IMR-90 (cell line): ENCODE measurements around the gene EXOC6B. TPM values are rescaled to one million over a fixed set of nuclear protein-coding genes. Genes with fewer than 3 reads are reported as not detected.
A peak's percentile ranks its signal among the peaks of the same experiment; 100 is the strongest.

Experiments
- ATAC-seq: fragments of 200-7000 bp; cut with Tn5 transposase; 2 replicates; pipeline ENCODE4 v1.9.1; 2020; ENCODE audit warnings: low read depth, mild to moderate bottlenecking, moderate library complexity
- BruUV-seq: library from RNA; stranded (reverse); fragments of 400-500 nt; replicated peaks from 2 replicates; lab custom pipeline; 2021; lab: Mats Ljungman, UMichigan
- CTCF ChIA-PET: fragments of 300-600 bp; formaldehyde crosslinking; extraction: SDS; loops from one replicate; lab custom pipeline; 2021; ENCODE audit warnings: antibody characterized with exemption; lab: Yijun Ruan, JAX
- POLR2A ChIA-PET: fragments of 300-600 bp; sonication (Branson Sonifier 250); formaldehyde crosslinking; loops from one replicate; lab custom pipeline; 2022; ENCODE audit warnings: antibody characterized with exemption; ENCODE audit not compliant: unreplicated experiment; lab: Charles Lee
- DNase-seq: peaks from one replicate; pipeline ENCODE4 v3.0.0; 2013
- H2AFZ ChIP-seq: replicated peaks from 2 replicates; pipeline ENCODE3; 2013; ENCODE audit warnings: low read length, mild to moderate bottlenecking; ENCODE audit not compliant: poor library complexity
- H2AK5ac ChIP-seq: 2 replicates; pipeline ENCODE4 v1.6.1; 2013; ENCODE audit warnings: low read depth, low read length, inconsistent platforms
- H2AK9ac ChIP-seq: replicated peaks from 2 replicates; pipeline ENCODE3; 2013; ENCODE audit warnings: mild to moderate bottlenecking, low read depth, low read length, moderate library complexity; ENCODE audit not compliant: poor library complexity
- H2BK120ac ChIP-seq: 2 replicates; pipeline ENCODE4 v1.6.1; 2013; ENCODE audit warnings: low read depth, low read length, inconsistent platforms
- H2BK15ac ChIP-seq: 3 replicates; pipeline ENCODE4 v1.6.1; 2013; ENCODE audit warnings: low read depth, low read length, inconsistent platforms
- H2BK20ac ChIP-seq: 2 replicates; pipeline ENCODE4 v1.6.1; 2013; ENCODE audit warnings: low read depth, mild to moderate bottlenecking, inconsistent platforms, low read length, moderate library complexity
- H2BK5ac ChIP-seq: 2 replicates; pipeline ENCODE4 v1.6.1; 2013; ENCODE audit warnings: mild to moderate bottlenecking, low read depth, low read length, inconsistent platforms; ENCODE audit not compliant: poor library complexity, severe bottlenecking
- H3K14ac ChIP-seq: replicated peaks from 2 replicates; pipeline ENCODE4 v1.6.1; 2013; ENCODE audit warnings: low read depth, low read length, inconsistent platforms
- H3K18ac ChIP-seq: 2 replicates; pipeline ENCODE4 v1.6.1; 2013; ENCODE audit warnings: low read depth, low read length, control low read depth
- H3K23ac ChIP-seq: 2 replicates; pipeline ENCODE4 v1.6.1; 2013; ENCODE audit warnings: low read depth, low read length, inconsistent platforms
- H3K27ac ChIP-seq: 2 replicates; pipeline ENCODE4 v1.5.1; 2013; ENCODE audit warnings: mild to moderate bottlenecking, control low read depth, low read length; ENCODE audit not compliant: insufficient read depth
- H3K27me3 ChIP-seq: 2 replicates; pipeline ENCODE4 v1.6.1; 2013; ENCODE audit warnings: low read length; ENCODE audit not compliant: control insufficient read depth, insufficient read depth
- H3K36me3 ChIP-seq: 2 replicates; pipeline ENCODE4 v1.6.1; 2013; ENCODE audit warnings: low read length, mixed read lengths; ENCODE audit not compliant: control insufficient read depth, insufficient read depth
- H3K4ac ChIP-seq: 2 replicates; pipeline ENCODE4 v1.6.1; 2013; ENCODE audit warnings: low read depth, low read length, inconsistent platforms
- H3K4me1 ChIP-seq: 2 replicates; pipeline ENCODE4 v1.6.1; 2013; ENCODE audit warnings: low read length, mixed read lengths; ENCODE audit not compliant: control insufficient read depth, insufficient read depth
- H3K4me2 ChIP-seq: 2 replicates; pipeline ENCODE4 v1.6.1; 2013; ENCODE audit warnings: low read depth, mild to moderate bottlenecking, control low read depth, low read length, moderate library complexity
- H3K4me3 ChIP-seq: 2 replicates; pipeline ENCODE4 v1.5.1; 2013; ENCODE audit warnings: low read depth, mild to moderate bottlenecking, control low read depth, low read length, moderate library complexity; ENCODE audit not compliant: insufficient read depth
- H3K56ac ChIP-seq: 2 replicates; pipeline ENCODE4 v1.6.1; 2013; ENCODE audit warnings: low read length, inconsistent platforms; ENCODE audit not compliant: insufficient read depth; ENCODE audit errors: extremely low read depth
- H3K79me1 ChIP-seq, 2 experiments: 2 replicates each; pipeline ENCODE4 v1.6.1; 2013; ENCODE audit warnings: low read length in 2 of 2, inconsistent platforms in 1 of 2, low read depth in 1 of 2
- H3K9ac ChIP-seq: 2 replicates; pipeline ENCODE4 v1.6.1; 2013; ENCODE audit warnings: low read depth, low read length, control low read depth
- H3K9me1 ChIP-seq: 2 replicates; pipeline ENCODE4 v1.6.1; 2013; ENCODE audit warnings: low read length, inconsistent platforms; ENCODE audit not compliant: insufficient read depth
- H3K9me3 ChIP-seq: 2 replicates; pipeline ENCODE4 v1.6.1; 2013; ENCODE audit warnings: low read length; ENCODE audit not compliant: control insufficient read depth, insufficient read depth
- H4K20me1 ChIP-seq: 2 replicates; pipeline ENCODE4 v1.6.1; 2013; ENCODE audit warnings: low read length, inconsistent platforms; ENCODE audit not compliant: insufficient read depth
- H4K5ac ChIP-seq: 2 replicates; pipeline ENCODE4 v1.6.1; 2013; ENCODE audit warnings: mild to moderate bottlenecking, low read depth, low read length, control low read depth
- H4K8ac ChIP-seq, 2 experiments: 2 replicates each; pipeline ENCODE4 v1.6.1; 2013; ENCODE audit warnings: low read depth in 2 of 2, low read length in 2 of 2, control low read depth in 1 of 2, inconsistent platforms in 1 of 2
- H4K91ac ChIP-seq: 2 replicates; pipeline ENCODE4 v1.6.1; 2013; ENCODE audit warnings: low read depth, low read length, inconsistent platforms; ENCODE audit not compliant: insufficient read depth
- CEBPB ChIP-seq: IDR thresholded peaks from 2 replicates; pipeline ENCODE4 v1.6.1; 2012; ENCODE audit warnings: low read depth, low read length, improper control_type of control experiment
- FOS ChIP-seq: fragments of 150-350 bp; IDR thresholded peaks from 2 replicates; pipeline ENCODE4 v1.6.1; 2016; ENCODE audit warnings: low read depth, low read length
- RAD21 ChIP-seq: IDR thresholded peaks from 2 replicates; pipeline ENCODE4 v1.6.1; 2012; ENCODE audit warnings: low read length, improper control_type of control experiment
- WGBS, 2 experiments: methylation state at CpG; one replicate each; pipeline versions ENCODE4 v1.1.5 to v1.1.7; 2013; ENCODE audit warnings: missing lambda C conversion rate in 2 of 2; ENCODE audit not compliant: insufficient read length in 1 of 2; ENCODE audit errors: extremely low coverage in 2 of 2; 5-methylcytosine and 5-hydroxymethylcytosine counted together
- dilution Hi-C: fragments of 300-500 bp; cut with HindIII; formaldehyde crosslinking; loops from one replicate; pipeline ENCODE4 v1.14.3; 2018; ENCODE audit warnings: low sequenced_read_pairs; ENCODE audit not compliant: unreplicated experiment
- in situ Hi-C: fragments of 300-500 bp; cut with MboI; formaldehyde crosslinking; loops from 3 replicates; pipeline ENCODE4 v1.14.3; 2019; ENCODE audit warnings: low sequenced_read_pairs, inconsistent platforms, mixed read lengths
- intact Hi-C: fragments of 100-400 bp; cut with micrococcal nuclease; formaldehyde crosslinking; loops from 2 replicates; pipeline ENCODE4 v1.10.0; 2022
- polyA plus RNA-seq, 3 experiments: library from polyadenylated mRNA; depleted of rRNA; stranded (reverse); fragments of >200 nt; gene quantifications; 2 replicates each; pipeline ENCODE4 v1.2.3, GENCODE V29; 2012; ENCODE audit warnings: low replicate concordance in 1 of 3
- total RNA-seq: library from RNA; depleted of rRNA; stranded (reverse); fragments of >200 nt; gene quantifications from 2 replicates; pipeline ENCODE4 v1.2.3, GENCODE V29; 2012

Gene EXOC6B
- total and polyA plus RNA-seq, 2 of the 4 experiments (the other 2 are of a cell fraction) = 10.2 to 29.4 TPM

- H2AK9ac ChIP-seq = no peak overlapping the region
- no peaks in the 10 kb centered on the region for H3K79me1 ChIP-seq
- no peak overlapping the region for H3K56ac ChIP-seq
- H3K9ac ChIP-seq = no peak overlapping the region
- no peak overlapping the region for H3K18ac ChIP-seq
- no peak overlapping the region for H3K4me2 ChIP-seq
- H2BK5ac ChIP-seq = no peak overlapping the region
- H3K9me3 ChIP-seq = no peaks in the 10 kb centered on the region
- no peaks in the 10 kb centered on the region for H4K20me1 ChIP-seq
- in situ Hi-C loops (no loop called here), dilution Hi-C loops (no loop called here), intact Hi-C loops (no loop called here)
- ChIA-PET POLR2A (no interaction called here), CTCF (no interaction called here)
- no peak overlapping the region for H4K5ac ChIP-seq
- H3K14ac ChIP-seq = no peak overlapping the region
- H3K36me3 ChIP-seq = no peaks in the 10 kb centered on the region
- no peak overlapping the region for H2BK15ac ChIP-seq
- no peak overlapping the region for H3K4me3 ChIP-seq
- H3K4me1 ChIP-seq = no peaks in the 10 kb centered on the region
- peak; percentile 16; the same call in 1 of the 2 replicates for TF ChIP-seq FOS
- peak; percentile 73 for TF ChIP-seq CEBPB
- TF ChIP-seq RAD21 = no peak
- no peak overlapping the region for H2AK5ac ChIP-seq
- DNase-seq (peak; percentile 52), ATAC-seq (peak; percentile 89)
- no peak overlapping the region for H3K27ac ChIP-seq
- no CpG with 5 or more reads among the region's 2 CpGs for WGBS, 2 experiments
- no peak overlapping the region for H2BK20ac ChIP-seq
- no peak overlapping the region for H4K91ac ChIP-seq
- H2AFZ ChIP-seq = no peak overlapping the region
- H3K23ac ChIP-seq = no peak overlapping the region
- H3K9me1 ChIP-seq = no peaks in the 10 kb centered on the region
- H3K27me3 ChIP-seq = no peaks in the 10 kb centered on the region
- H3K4ac ChIP-seq = no peak overlapping the region
- no peak overlapping the region for H2BK120ac ChIP-seq
- no peak overlapping the region for H4K8ac ChIP-seq
- BruUV-seq = no TSS peak
Observed at GRCh38 chr2:72497763-72498162, 328.1 kb downstream of the EXOC6B start.
